Esophagus (tissue), 2 donors: ENCODE data around the gene ZDHHC14. TPM values are rescaled to one million over a fixed set of nuclear protein-coding genes. Genes with fewer than 3 reads are reported as not detected.
"Not testable (repeated sequence)": the region's sequence is repeated elsewhere in the genome, so short reads cannot be mapped to it uniquely, and the experiment has no call there.

ENCODE experiments used
- H3K27ac ChIP-seq, 2 donors: one replicate each; pipeline ENCODE4 v1.5.1; 2013; ENCODE audit warnings: low read depth in 2 of 2, mild to moderate bottlenecking in 2 of 2, inconsistent platforms in 1 of 2, low read length in 1 of 2, moderate library complexity in 1 of 2
- H3K27me3 ChIP-seq, 2 donors: one replicate each; pipeline ENCODE4 v1.6.1; 2013; ENCODE audit warnings: low read length in 2 of 2, control low read depth in 1 of 2, mild to moderate bottlenecking in 1 of 2; ENCODE audit not compliant: insufficient read depth in 2 of 2, control insufficient read depth in 1 of 2
- H3K36me3 ChIP-seq, 2 donors: one replicate each; pipeline ENCODE4 v1.6.1; 2013; ENCODE audit warnings: low read length in 1 of 2; ENCODE audit not compliant: control insufficient read depth in 2 of 2, insufficient read depth in 2 of 2
- H3K4me1 ChIP-seq, 2 donors: one replicate each; pipeline ENCODE4 v1.6.1; 2013; ENCODE audit warnings: low read length in 1 of 2; ENCODE audit not compliant: control insufficient read depth in 2 of 2, insufficient read depth in 2 of 2
- H3K4me3 ChIP-seq, 2 donors: one replicate each; pipeline ENCODE4 v1.5.1; 2013; ENCODE audit warnings: low read length in 2 of 2, mild to moderate bottlenecking in 2 of 2, low read depth in 1 of 2, moderate library complexity in 1 of 2
- H3K9me3 ChIP-seq, 2 donors: one replicate each; pipeline ENCODE4 v1.6.1; 2013; ENCODE audit warnings: mild to moderate bottlenecking in 2 of 2, low read depth in 1 of 2, low read length in 1 of 2, moderate library complexity in 1 of 2; ENCODE audit not compliant: control insufficient read depth in 2 of 2, insufficient read depth in 1 of 2
- WGBS, 2 donors: extraction: QIAGEN DNeasy Blood & Tissue Kit; methylation state at CpG; one replicate each; pipeline ENCODE4 v1.1.7; 2013; 5-methylcytosine and 5-hydroxymethylcytosine counted together
- polyA plus RNA-seq, 2 donors: library from polyadenylated mRNA; stranded (reverse); fragments of 200-250 nt; gene quantifications; one replicate each; pipeline ENCODE4 v1.2.3, GENCODE V29; 2013
- donor health status: healthy with polysubstance abuse.
- donor health status: Bipolar disorder and iron deficiency.

ZDHHC14 gene
- polyA plus RNA-seq, 2 donors: 2.9 to 3.7 TPM

DNA sequence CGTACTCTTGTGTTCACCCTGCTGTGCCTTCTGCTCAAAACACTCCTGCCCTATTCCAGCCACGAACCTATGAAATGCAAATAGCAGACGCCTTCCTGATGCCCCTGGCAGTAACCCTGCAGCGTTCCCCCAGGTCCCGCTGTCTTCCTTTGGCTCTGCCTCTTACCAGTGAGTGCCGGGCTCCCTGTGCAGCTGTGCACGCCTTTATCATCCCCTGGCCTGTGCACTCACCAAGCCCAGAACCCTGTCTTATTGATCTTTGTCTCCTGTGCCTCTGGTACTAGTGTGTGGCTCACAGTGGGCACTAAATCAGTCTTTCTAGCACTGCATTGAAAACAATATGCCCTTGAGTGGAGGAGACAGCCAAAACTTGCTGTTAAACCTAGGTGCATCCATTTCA, 19.7 kb downstream of the ZDHHC14 start:
- H3K36me3 ChIP-seq: peaks cover 0 to 3% of the 10 kb centered on the region in 2 donors
- whole genome bisulfite sequencing, 2 donors: 84% methylated on average over 7 of the region's 7 CpGs
- no peaks in the 10 kb centered on the region for H3K4me1 ChIP-seq
- no peaks in the 10 kb centered on the region for H3K27me3 ChIP-seq
- no peak overlapping the region for H3K27ac ChIP-seq
- no peak overlapping the region for H3K4me3 ChIP-seq
- no peaks in the 10 kb centered on the region for H3K9me3 ChIP-seq

- 96 to 98% methylated on average over 6 of the region's 6 CpGs for WGBS, 2 donors
- Histone ChIP-seq H3K9me3 (no peaks in the 10 kb centered on the region), H3K27me3 (no peaks in the 10 kb centered on the region)
Observed at GRCh38 chr6:157401734-157402338, 20.8 kb downstream of the ZDHHC14 start.

DNA sequence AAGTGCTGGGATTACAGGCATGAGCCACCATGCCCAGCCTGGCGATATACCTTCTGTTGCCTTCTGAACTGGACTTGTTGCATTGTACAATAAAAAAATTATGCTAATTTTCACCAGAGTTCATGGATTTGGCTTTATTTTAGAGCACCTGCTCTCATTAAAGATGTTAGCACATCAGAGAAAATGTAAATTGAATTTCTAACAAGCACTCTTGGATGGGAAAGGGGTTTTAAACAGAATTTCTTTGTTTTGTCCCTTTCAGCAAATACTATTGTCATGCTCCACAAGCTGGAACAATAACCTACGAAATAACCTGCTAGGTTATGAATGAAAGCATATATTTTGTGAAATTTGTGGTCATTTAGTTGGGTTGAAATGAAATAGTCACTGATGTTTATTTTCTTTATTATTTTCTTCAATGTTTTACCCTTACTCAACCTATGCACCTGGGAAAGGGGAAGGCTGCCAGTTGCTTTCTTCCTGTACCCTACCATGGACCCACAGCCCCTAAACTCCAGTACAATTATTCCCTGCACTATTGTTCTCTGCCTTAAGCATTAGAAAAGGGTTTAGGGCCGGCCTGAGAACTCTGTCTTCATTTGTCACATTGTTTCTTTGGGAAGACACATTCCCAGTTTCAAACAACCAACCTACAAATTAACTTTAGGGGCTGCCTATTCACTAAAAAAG, 22.2 kb downstream of the ZDHHC14 start:
- 88 to 90% methylated on average over 3 of the region's 3 CpGs for WGBS, 2 donors
- no peaks in the 10 kb centered on the region for H3K4me1 ChIP-seq
- H3K27me3 ChIP-seq: no peaks in the 10 kb centered on the region
- no peak overlapping the region for H3K27ac ChIP-seq
- no peak overlapping the region for H3K4me3 ChIP-seq
- peaks cover 0 to 3% of the 10 kb centered on the region in 2 donors for H3K36me3 ChIP-seq
- H3K9me3 ChIP-seq: no peaks in the 10 kb centered on the region

More at GRCh38 chr6:157401734-157402338, 20.8 kb downstream of the ZDHHC14 start:
- Histone ChIP-seq H3K27ac (no peak overlapping the region), H3K36me3 (peaks cover 0 to 3% of the 10 kb centered on the region in 2 donors), H3K4me3 (no peak overlapping the region), H3K4me1 (no peaks in the 10 kb centered on the region)

DNA sequence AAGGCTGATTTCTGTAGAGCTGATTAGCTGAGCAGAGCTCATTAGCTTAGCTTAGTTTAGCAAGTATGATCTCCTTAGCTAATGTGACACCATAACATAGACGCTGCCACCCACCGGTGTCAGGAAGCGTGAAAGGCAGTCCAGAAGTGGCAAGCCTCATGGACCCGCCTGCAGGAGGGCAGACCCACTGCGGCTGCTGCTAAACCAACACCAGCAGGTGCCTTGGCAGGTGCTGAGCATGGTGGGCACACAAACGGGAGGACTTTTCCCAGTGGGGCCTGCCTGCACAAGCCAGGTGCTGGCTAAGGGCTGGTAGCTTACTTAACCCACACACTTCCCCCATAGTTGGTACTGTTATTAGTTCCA, 22.7 kb downstream of the ZDHHC14 start:
- no peaks in the 10 kb centered on the region for H3K4me1 ChIP-seq
- 84 to 87% methylated on average over 6 of the region's 6 CpGs for WGBS, 2 donors

DNA sequence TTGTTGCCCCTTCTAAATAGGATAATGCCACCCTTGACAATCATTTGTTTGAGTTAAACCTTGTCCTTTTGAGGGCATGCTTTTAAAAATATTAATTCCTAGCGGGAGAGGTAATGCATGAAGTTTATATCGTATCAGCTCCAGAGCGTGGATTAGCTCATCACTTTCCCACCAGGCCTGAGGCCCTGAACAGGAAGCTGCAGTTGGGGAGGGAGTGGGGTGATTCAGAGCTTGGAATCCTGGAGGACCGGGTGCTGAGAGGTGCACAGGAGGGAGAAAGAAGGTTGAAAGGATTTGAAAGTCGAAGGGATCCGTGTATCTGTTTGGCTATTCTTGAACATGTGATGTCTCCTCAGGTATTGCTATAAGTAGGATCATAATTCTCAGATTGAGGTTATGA, 25.0 kb downstream of the ZDHHC14 start:
- Histone ChIP-seq H3K9me3 (no peaks in the 10 kb centered on the region), H3K27me3 (no peaks in the 10 kb centered on the region), H3K4me3 (no peak overlapping the region), H3K4me1 (no peaks in the 10 kb centered on the region), H3K36me3 (no peaks in the 10 kb centered on the region), H3K27ac (no peak overlapping the region)
- 80 to 85% methylated on average over 6 of the region's 6 CpGs for WGBS, 2 donors

More for the DNA sequence above, 22.7 kb downstream of the ZDHHC14 start:
- no peaks in the 10 kb centered on the region for H3K27me3 ChIP-seq
- peaks cover 0 to 3% of the 10 kb centered on the region in 2 donors for H3K36me3 ChIP-seq
- H3K27ac ChIP-seq: no peak overlapping the region
- H3K9me3 ChIP-seq: no peaks in the 10 kb centered on the region
- no peak overlapping the region for H3K4me3 ChIP-seq

DNA sequence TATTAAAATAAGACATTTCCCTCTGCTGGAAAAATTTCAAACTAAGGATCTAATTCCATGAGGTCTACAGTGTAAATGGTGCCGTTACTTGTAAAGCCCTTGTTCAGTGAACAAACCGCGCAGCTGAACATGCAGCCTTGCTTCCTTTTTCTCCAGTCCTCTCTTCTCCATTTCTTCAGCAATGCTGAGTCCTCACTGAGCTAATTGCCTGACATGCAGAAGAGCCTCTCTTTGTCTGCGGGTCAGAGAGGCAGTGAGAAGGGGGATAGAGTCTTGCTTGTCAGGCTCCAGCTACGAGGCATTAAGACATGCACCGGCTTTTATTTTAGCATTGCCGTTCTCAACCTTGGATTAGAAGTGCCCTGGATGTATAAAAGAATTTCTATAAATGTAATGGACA, 25.7 kb downstream of the ZDHHC14 start:
- no peak overlapping the region for H3K4me3 ChIP-seq
- no peaks in the 10 kb centered on the region for H3K9me3 ChIP-seq
- no peak overlapping the region for H3K27ac ChIP-seq
- no peaks in the 10 kb centered on the region for H3K36me3 ChIP-seq
- WGBS, 2 donors: 93% methylated on average over 7 of the region's 7 CpGs
- no peaks in the 10 kb centered on the region for H3K4me1 ChIP-seq
- no peaks in the 10 kb centered on the region for H3K27me3 ChIP-seq

GRCh38 chr6:157407646-157408045, 26.7 kb downstream of the ZDHHC14 start:
- H3K4me1 ChIP-seq: no peaks in the 10 kb centered on the region
- WGBS, 2 donors: 71 to 76% methylated on average over 3 of the region's 3 CpGs
- H3K27me3 ChIP-seq: no peaks in the 10 kb centered on the region
- no peaks in the 10 kb centered on the region for H3K36me3 ChIP-seq
- H3K9me3 ChIP-seq: no peaks in the 10 kb centered on the region
- no peak overlapping the region for H3K4me3 ChIP-seq
- no peak overlapping the region for H3K27ac ChIP-seq

DNA sequence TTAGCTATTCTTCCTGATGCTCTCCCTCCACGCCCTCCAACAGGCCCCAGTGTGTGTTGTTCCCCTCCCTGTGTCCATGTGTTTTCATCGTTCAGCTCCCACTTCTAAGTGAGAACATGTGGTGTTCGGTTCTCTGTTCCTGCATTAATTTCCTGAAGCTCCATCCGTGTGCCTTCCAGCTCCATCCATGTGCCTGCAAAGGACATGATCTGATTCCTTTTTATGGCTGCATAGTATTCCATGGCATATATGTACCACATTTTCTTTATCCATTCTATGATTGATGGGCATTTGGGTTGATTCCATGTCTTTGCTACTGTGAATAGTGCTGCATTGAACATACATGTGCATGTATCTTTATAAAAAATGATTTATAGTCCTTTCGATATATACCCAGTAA, 27.4 kb downstream of the ZDHHC14 start:
- H3K27ac ChIP-seq, H3K36me3 ChIP-seq, H3K4me1 ChIP-seq, H3K27me3 ChIP-seq, H3K4me3 ChIP-seq, H3K9me3 ChIP-seq: not testable (repeated sequence)
- WGBS, 2 donors: 95 to 96% methylated on average over 5 of the region's 5 CpGs

- H3K9me3 ChIP-seq: no peaks in the 10 kb centered on the region
- 87 to 88% methylated on average over 5 of the region's 5 CpGs for WGBS, 2 donors
- no peaks in the 10 kb centered on the region for H3K36me3 ChIP-seq
- H3K4me3 ChIP-seq: no peak overlapping the region
- H3K27ac ChIP-seq: no peak overlapping the region
- H3K4me1 ChIP-seq: no peaks in the 10 kb centered on the region
- H3K27me3 ChIP-seq: no peaks in the 10 kb centered on the region
Observed at GRCh38 chr6:157410045-157410444, 29.1 kb downstream of the ZDHHC14 start.

- 94 to 96% methylated on average over 1 of the region's 1 CpG for WGBS, 2 donors
- Histone ChIP-seq H3K4me3 (no peak overlapping the region), H3K27ac (no peak overlapping the region), H3K9me3 (no peaks in the 10 kb centered on the region), H3K36me3 (no peaks in the 10 kb centered on the region), H3K4me1 (no peaks in the 10 kb centered on the region), H3K27me3 (no peaks in the 10 kb centered on the region)
Observed at GRCh38 chr6:157411368-157411767, 30.4 kb downstream of the ZDHHC14 start.
